SK-N-MC (cell line): ENCODE data around the gene CEBPE.

Experiments used
- EZH2 ChIP-seq: fragments of 200-600 bp; sonication (generic); IDR thresholded peaks from one replicate; pipeline ENCODE4 v1.6.1; 2017; ENCODE audit warnings: antibody characterized with exemption
- POLR2AphosphoS5 ChIP-seq: IDR thresholded peaks from 2 replicates; pipeline ENCODE4 v1.6.1; 2012; ENCODE audit warnings: mild to moderate bottlenecking, low read depth, low read length, borderline replicate concordance

DNA sequence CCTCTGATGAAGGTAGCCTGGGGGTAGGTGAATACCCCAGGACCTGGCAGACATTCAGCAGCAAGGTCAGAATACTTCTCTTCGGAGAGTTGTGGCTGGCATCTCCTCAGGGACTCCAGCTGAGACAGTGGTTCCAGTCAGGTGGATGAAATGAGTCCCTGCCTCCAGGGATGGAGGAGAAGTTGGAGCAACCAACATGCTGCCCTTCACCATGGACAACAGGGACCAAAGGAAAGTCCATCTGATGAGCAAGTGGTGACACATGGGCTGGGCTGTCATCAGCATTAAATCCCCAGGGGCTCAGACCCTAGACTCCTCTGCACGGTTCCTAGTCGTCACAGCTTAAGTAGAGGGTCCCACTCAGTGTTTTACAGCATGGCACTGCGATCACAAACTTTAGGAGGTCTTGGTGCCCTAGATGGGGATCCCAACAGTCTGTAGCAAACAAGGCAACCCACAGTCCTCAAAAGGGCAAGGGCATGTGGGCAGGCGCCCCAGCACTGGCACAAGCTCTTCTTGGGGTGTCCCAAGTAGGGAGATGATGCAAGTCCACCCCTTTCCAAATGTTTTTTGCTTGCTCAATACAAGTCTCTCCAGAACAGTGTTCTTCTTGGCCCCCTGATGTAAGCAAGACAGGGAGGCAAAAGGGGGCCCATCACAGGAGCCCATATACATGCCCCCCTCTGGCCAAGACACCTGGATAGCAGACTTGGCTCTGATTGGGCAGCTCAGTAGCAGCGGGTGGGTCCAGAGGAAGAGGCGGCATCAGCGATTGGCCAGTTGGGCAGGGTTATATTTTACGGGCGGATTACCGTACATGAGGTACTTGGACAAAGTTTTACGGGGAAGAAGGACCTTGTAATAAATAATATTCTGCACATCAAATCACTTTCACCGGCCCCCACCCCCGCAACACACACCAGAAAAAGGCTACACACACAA lies 50.9 kb downstream of the CEBPE start:
- no peak for TF ChIP-seq EZH2
- no peak for TF ChIP-seq POLR2AphosphoS5
